GM13976 (cell line): ENCODE measurements around the gene EFTUD2.
A peak's percentile ranks its signal among the peaks of the same experiment; 100 is the strongest.
"Not testable (repeated sequence)": the region's sequence is repeated elsewhere in the genome, so short reads cannot be mapped to it uniquely, and the experiment has no call there.

Source experiments
- DNase-seq: peaks from one replicate; pipeline ENCODE4 v3.0.0; 2012; ENCODE audit warnings: low spot score
- in situ Hi-C: fragments of 300-500 bp; cut with MboI; formaldehyde crosslinking; loops from one replicate; pipeline ENCODE4 v1.12.0; 2022; ENCODE audit warnings: low sequenced_read_pairs, mixed read lengths, inconsistent platforms; ENCODE audit not compliant: unreplicated experiment
- TF ChIP-seq, protein P1 (sequence below): IDR thresholded peaks from 2 replicates; pipeline ENCODE4 v1.5.1; 2012; ENCODE audit warnings: borderline replicate concordance, mild to moderate bottlenecking; ENCODE audit not compliant: insufficient read depth; ENCODE audit errors: extremely low read depth, missing control alignments, control extremely low read depth

The EFTUD2 gene

DNA sequence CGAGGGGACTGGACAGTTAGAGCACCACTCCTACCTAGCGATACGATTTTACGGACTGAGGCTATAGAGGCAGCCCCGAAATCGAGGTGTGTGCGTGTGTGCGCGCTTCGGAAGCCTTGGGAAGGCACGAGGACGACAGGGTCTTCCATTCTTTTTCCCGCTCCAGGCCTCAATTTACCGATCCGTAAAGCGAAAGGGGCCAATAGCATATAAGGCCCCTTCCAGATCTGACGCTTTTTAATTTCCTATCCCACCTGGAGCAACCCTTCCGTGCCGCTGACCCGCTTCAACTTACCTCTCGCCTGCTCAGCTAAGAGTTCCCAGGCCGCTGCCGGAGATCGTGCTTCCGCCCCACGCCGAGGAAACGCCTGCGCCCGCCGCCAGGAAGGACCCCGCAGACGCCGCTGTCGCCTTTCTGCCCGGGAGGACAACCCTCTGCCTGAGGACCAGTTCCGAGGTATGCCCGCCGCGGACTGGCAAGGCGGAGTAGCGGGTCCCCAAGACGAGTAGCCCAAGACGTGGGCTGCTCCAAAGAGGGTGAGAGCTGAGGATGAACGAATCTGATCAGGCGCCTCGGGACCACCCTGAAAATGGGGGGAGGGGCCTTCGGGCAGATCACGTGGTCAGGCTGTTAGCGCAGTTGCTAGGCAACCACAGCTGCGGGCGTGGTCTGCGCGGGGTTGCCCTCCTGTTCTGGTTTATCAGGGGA lies at the start of gene EFTUD2:
Gene EFTUD2 (minus strand): TSS at position 372 of the 709 bp plus-strand sequence. CDS start 4,924 bp downstream, outside the sequence.
- in situ Hi-C loops, result no loop called here
- DNase-seq, result peak; percentile 95
- TF ChIP-seq, protein P1, sequence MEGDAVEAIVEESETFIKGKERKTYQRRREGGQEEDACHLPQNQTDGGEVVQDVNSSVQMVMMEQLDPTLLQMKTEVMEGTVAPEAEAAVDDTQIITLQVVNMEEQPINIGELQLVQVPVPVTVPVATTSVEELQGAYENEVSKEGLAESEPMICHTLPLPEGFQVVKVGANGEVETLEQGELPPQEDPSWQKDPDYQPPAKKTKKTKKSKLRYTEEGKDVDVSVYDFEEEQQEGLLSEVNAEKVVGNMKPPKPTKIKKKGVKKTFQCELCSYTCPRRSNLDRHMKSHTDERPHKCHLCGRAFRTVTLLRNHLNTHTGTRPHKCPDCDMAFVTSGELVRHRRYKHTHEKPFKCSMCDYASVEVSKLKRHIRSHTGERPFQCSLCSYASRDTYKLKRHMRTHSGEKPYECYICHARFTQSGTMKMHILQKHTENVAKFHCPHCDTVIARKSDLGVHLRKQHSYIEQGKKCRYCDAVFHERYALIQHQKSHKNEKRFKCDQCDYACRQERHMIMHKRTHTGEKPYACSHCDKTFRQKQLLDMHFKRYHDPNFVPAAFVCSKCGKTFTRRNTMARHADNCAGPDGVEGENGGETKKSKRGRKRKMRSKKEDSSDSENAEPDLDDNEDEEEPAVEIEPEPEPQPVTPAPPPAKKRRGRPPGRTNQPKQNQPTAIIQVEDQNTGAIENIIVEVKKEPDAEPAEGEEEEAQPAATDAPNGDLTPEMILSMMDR, result no peak

DNA sequence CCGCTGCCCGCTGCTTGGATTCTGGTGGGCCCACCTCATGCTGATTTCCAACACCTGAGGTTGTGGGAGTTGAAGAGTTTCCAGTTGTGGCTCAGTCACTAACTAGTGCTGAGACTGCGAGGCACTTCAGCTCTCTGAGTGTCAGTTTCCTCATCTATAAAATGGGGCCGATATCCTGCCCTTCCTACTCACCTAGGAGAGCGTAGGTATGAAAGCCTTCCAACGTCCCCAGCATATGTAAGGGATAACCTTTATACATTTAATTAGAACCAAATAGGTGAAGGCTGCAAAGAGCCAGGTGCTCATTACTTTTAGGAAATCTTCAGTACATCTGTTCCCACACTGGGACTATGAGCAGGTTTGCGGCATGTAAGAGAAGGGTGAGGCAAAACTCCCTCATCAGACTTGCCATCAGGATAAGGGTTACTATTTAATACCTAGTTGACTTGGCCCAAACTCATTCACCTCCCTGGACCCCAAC lies 49.1 kb upstream of the EFTUD2 start:
- TF ChIP-seq, protein P1, result no peak
- DNase-seq, result no peak
- in situ Hi-C loops, result no loop called here

DNA sequence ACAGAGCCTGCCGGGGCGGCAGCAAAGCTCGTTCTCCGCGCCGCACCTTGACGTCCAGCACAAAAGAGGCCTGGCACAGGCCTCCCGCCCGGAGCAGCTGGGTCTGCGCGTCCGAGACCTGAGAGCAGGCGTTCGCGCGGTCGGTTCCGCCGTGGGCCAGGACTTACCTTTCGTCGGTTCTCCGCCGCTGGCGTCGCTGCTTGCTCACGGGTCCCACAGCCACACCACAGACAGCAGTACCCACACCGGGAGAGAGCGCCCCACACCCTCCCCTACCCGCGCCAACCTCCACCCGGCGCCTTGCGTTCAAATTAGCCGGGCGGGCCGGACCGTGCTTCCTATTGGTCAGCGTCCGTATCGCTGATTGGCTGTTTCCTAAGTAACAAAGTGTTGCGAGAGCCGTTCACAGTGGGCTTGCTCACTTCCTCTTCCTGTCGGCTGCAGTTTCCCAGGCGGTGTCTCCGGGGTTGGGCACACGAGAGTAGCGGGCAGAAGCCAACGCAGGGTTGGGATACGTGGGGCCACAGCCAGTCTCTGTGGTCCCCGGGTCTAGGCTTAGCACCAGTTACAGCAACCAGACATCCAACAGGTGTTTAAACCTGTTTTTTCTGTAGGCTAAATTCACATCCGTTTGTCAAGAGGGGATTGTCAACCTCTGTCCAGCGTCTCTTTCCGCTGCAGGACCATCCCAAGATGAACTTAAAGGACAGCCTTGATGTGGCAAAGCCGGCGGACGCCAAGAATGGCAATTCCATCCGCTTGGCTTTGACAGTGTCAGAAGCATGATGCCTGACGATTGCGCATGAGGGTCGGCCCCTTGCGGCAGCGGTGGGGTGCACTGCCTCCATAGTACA lies 48.4 kb upstream of the EFTUD2 start, which contains the start of gene KIF18B:
Gene KIF18B (minus strand): TSS at position 313 of the 854 bp plus-strand sequence. CDS start 11,429 bp downstream, outside the sequence.
- peak; percentile 99 for DNase-seq
- TF ChIP-seq, protein P1, result no peak
- in situ Hi-C loops, result no loop called here

DNA sequence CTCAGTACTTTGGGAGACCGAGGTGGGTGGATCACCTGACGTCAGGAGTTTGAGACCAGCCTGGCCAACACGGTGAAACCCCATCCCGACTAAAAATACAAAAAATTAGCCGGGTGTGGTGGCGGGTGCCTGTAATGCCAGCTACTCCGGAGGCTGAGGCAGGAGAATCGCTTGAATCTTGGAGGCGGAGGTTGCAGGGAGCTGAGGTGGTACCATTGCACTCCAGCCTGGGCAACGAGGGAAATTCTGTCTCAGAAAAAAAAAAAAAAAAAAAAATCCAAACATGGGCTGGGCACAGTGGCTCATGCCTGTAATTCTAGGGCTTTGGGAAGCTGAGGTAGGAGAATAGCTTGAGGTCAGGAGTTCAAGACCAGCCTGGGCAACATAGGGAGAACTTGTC lies 46.4 kb upstream of the EFTUD2 start:
- DNase-seq, in situ Hi-C loops: not testable (repeated sequence)

DNA sequence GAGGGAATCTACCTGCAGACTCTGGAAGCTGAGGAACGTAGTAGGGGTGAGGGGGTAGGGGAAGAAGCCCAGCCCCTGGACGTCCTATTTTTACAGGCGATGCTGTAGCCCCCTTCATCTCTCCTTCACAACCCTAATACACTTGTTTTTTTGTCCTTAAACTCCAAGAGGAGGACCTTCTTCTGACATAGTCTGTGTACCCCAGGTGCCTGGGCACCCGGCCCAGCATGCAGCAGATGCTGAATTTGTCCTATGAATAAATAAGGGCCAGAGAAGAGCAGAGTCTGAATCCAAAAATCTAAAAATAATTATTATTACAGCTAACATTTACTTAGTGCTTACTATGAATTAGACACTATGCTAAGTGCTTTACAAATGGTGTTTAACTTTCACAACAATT lies 43.2 kb upstream of the EFTUD2 start:
- in situ Hi-C loops, result no loop called here
- TF ChIP-seq, protein P1, result no peak
- no peak for DNase-seq

DNA sequence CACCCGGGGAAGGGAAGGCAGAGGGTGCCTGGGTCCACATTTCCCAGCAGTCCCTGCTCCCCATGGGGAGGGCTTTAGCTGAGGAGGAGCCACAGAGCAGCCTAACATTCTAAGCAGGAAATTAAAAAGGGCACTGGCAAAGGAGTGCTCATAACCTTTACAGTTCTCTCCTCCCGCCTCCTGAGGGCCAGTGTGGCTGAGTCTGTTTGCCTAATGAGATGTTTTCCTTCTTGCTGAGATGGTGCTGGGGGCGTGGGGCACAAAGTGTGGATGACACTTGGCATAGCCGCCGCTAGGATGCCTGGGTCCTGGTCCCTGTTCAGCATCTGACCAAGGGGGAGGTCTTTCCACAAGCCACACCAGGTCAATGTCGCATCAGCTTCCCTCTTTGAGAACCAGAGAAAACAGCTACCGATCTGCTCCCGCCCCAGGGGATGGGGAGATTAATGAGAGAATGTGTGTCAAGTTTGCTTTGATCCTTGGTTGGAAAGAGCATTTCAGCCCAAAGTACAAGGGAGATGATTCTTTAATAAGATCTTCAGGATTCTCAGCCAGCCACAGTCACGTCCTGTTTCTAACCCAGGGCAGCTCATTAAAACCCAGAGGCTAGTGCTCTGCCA lies 42.6 kb upstream of the EFTUD2 start:
- in situ Hi-C loops, result no loop called here
- DNase-seq, result no peak
- TF ChIP-seq, protein P1, result no peak

DNA sequence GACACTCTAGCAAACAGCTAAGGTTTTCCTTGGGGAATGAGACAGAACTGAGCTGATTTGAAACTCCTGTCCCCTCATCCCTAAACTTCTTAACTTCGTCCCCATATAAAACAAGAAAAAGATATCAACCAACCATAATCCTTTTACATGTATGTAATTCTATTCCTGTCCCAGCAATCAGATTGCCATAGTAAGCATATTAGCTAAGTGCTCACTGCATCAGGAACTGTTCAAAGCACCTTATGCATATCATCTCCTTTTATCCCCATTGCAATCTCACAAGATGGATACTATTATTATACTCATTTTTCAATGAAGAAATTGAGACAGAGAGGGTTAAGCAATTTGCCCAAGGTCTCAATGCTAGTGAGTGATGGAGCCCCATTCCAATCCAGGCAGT lies 41.5 kb upstream of the EFTUD2 start:
- no peak for DNase-seq
- in situ Hi-C loops, result no loop called here
- TF ChIP-seq, protein P1, result no peak
